Measurements from ENCODE around the gene CHSY1. TPM values are rescaled to one million over a fixed set of nuclear protein-coding genes. Genes with fewer than 3 reads are reported as not detected.

The CHSY1 gene
- total RNA-seq, 1 donor from 2014 or later: 69.3 TPM

- Mint-ChIP-seq H3K4me1 (peaks cover 54% of the 10 kb centered on the region), H3K4me3 (peak overlapping the region; percentile 91), H3K9me3 (no peaks in the 10 kb centered on the region), H3K27me3 (ENCODE audit: low read depth) (no peaks in the 10 kb centered on the region), H3K36me3 (peaks cover 2% of the 10 kb centered on the region), H3K27ac (peak overlapping the region; percentile 92)
- TF ChIP-seq CTCF (IDR thresholded peaks at IDR 0.05; ENCODE audit: unreplicated experiment): no peak
- DNase-seq (ENCODE audit: low spot score in 2 of 2, unreplicated experiment in 2 of 2): no peak
Observed at GRCh38 chr15:101250341-101250831, 1.5 kb downstream of the CHSY1 start.

- Mint-ChIP-seq H3K4me1 (peaks cover 71% of the 10 kb centered on the region), H3K27ac (peak overlapping the region; percentile 38), H3K9me3 (no peaks in the 10 kb centered on the region), H3K36me3 (peaks cover 2% of the 10 kb centered on the region), H3K4me3 (peak overlapping the region; percentile 30), H3K27me3 (ENCODE audit: low read depth) (no peaks in the 10 kb centered on the region)
- TF ChIP-seq CTCF (IDR thresholded peaks at IDR 0.05; ENCODE audit: unreplicated experiment): no peak
- no peak for DNase-seq (ENCODE audit: low spot score in 2 of 2, unreplicated experiment in 2 of 2)
Observed at GRCh38 chr15:101248274-101248673, 3.6 kb downstream of the CHSY1 start.

- H3K27ac Mint-ChIP-seq: no peak overlapping the region
- H3K4me3 Mint-ChIP-seq: peak overlapping the region; percentile 2
- H3K9me3 Mint-ChIP-seq: no peaks in the 10 kb centered on the region
- peaks cover 2% of the 10 kb centered on the region for H3K36me3 Mint-ChIP-seq
- H3K27me3 Mint-ChIP-seq (ENCODE audit: low read depth): no peaks in the 10 kb centered on the region
- no peak for DNase-seq (ENCODE audit: low spot score in 2 of 2, unreplicated experiment in 2 of 2)
- H3K4me1 Mint-ChIP-seq: peaks cover 67% of the 10 kb centered on the region
- no peak for TF ChIP-seq CTCF (IDR thresholded peaks at IDR 0.05; ENCODE audit: unreplicated experiment)
Observed at GRCh38 chr15:101246824-101247745, 4.8 kb downstream of the CHSY1 start.

- DNase-seq (ENCODE audit: low spot score in 2 of 2, unreplicated experiment in 2 of 2): no peak
- no peak for TF ChIP-seq CTCF (IDR thresholded peaks at IDR 0.05; ENCODE audit: unreplicated experiment)
- Mint-ChIP-seq H3K9me3 (no peaks in the 10 kb centered on the region), H3K4me1 (peaks cover 69% of the 10 kb centered on the region), H3K36me3 (peaks cover 4% of the 10 kb centered on the region), H3K4me3 (no peak overlapping the region), H3K27ac (peak overlapping the region; percentile 27), H3K27me3 (ENCODE audit: low read depth) (no peaks in the 10 kb centered on the region)
Observed at GRCh38 chr15:101246391-101246790, 5.5 kb downstream of the CHSY1 start.

- H3K36me3 Mint-ChIP-seq: peaks cover 4% of the 10 kb centered on the region
- no peak for DNase-seq (ENCODE audit: low spot score in 2 of 2, unreplicated experiment in 2 of 2)
- TF ChIP-seq CTCF (IDR thresholded peaks at IDR 0.05; ENCODE audit: unreplicated experiment): no peak
- H3K9me3 Mint-ChIP-seq: no peaks in the 10 kb centered on the region
- H3K27me3 Mint-ChIP-seq (ENCODE audit: low read depth): no peaks in the 10 kb centered on the region
- H3K27ac Mint-ChIP-seq: peak overlapping the region; percentile 0
- peaks cover 66% of the 10 kb centered on the region for H3K4me1 Mint-ChIP-seq
- H3K4me3 Mint-ChIP-seq: no peak overlapping the region
Observed at GRCh38 chr15:101244889-101245668, 6.8 kb downstream of the CHSY1 start.
